ENCODE measurements around the gene SMPDL3B. TPM values are rescaled to one million over a fixed set of nuclear protein-coding genes. Genes with fewer than 3 reads are reported as not detected.

SMPDL3B gene
- total and polyA plus RNA-seq, 2 of the 13 experiments (the other 11 are each of a cell fraction or from before 2014, with no cell fraction given) = 0.29 to 1.3 TPM

DNA sequence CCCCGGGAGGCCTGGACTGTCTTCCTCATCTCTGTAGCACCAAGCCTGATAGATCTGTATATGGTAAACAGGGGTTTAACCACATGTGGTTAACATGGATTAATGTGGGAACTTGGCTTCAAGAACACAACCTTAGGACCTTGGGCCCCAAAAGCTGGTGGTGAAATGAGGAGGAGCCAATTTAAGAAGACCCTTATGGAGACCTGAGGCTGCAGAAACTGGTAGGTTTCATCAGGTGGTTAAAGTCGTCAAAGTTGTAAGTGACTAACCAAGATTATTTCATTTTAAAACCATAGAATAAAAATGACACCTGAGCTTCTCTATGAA, 48.5 kb upstream of the SMPDL3B start:
- no peak for TF ChIP-seq ZNF44 (CRISPR knock-in tag; IDR thresholded peaks at IDR 0.05)
- H3K79me2 ChIP-seq (ENCODE audit: insufficient read depth, low read length) = no peaks in the 10 kb centered on the region
- in situ Hi-C loops (cut with HindIII; ENCODE audit: extremely low pct_ligation_motif_present, low pct_unique_long_range_greater_than_20kb) = no loop called here
- FAIRE-seq (no peak), DNase-seq (ENCODE audit: low spot score) (no peak), ATAC-seq (no peak)
- no peak overlapping the region for H3K4me2 ChIP-seq (ENCODE audit: low read depth, low read length)
- POLR2A ChIA-PET = no interaction called here
- WGBS (ENCODE audit: low lambda C conversion rate) = 90% methylated on average over 2 of the region's 2 CpGs
- CTCF ChIA-PET (ENCODE audit: low intra/inter-chr PET ratio, low total read pairs) = no interaction called here
- peaks cover 11% of the 10 kb centered on the region for H3K4me1 ChIP-seq (ENCODE audit: insufficient read depth, low read length)
- intact Hi-C loops (cut with micrococcal nuclease; ENCODE audit: unreplicated experiment) = no loop called here
- no peak overlapping the region for H3K9ac ChIP-seq (ENCODE audit: insufficient read depth, low read depth, low read length)
- no TSS peak for BruUV-seq (replicated peaks)
- H3K9me3 ChIP-seq (ENCODE audit: low read length) = no peaks in the 10 kb centered on the region
- H3K36me3 ChIP-seq (replicated peaks in 1 of 2; ENCODE audit: control insufficient read depth in 1 of 2, insufficient read depth in 2 of 2, low read length in 2 of 2) = peaks cover 2 to 4% of the 10 kb centered on the region in 2 experiments; a peak in 3 of 5 replicates
- H3K4me3 ChIP-seq (replicated peaks in 1 of 3; ENCODE audit: insufficient read depth in 1 of 3, low read depth in 2 of 3, low read length in 3 of 3) = no peak overlapping the region
- no peak overlapping the region for H3K27ac ChIP-seq (ENCODE audit: extremely low read length, insufficient read depth, low read length)
- no peaks in the 10 kb centered on the region for H4K20me1 ChIP-seq (ENCODE audit: insufficient read depth, low read length)
- no peaks in the 10 kb centered on the region for H3K27me3 ChIP-seq (ENCODE audit: control insufficient read depth in 1 of 2, insufficient read depth in 2 of 2, low read length in 2 of 2)
- no peak overlapping the region for H2AFZ ChIP-seq (ENCODE audit: low read length)

- TF ChIP-seq SAP130 (CRISPR knock-in tag; IDR thresholded peaks at IDR 0.05; ENCODE audit: low read depth) (no peak), SIX1 (CRISPR knock-in tag; IDR thresholded peaks at IDR 0.05; ENCODE audit: borderline replicate concordance) (no peak), BRF2 (CRISPR knock-in tag; IDR thresholded peaks at IDR 0.05) (no peak), MBD4 (IDR thresholded peaks at IDR 0.05; ENCODE audit: borderline replicate concordance, low read length) (no peak), MYNN (CRISPR knock-in tag; IDR thresholded peaks at IDR 0.05; ENCODE audit: low read depth) (no peak), ZNF496 (CRISPR knock-in tag; IDR thresholded peaks at IDR 0.05; ENCODE audit: insufficient replicate concordance) (no peak), LCORL (IDR thresholded peaks at IDR 0.05) (no peak), LCORL (CRISPR knock-in tag; IDR thresholded peaks at IDR 0.05) (no peak), MIXL1 (CRISPR knock-in tag; IDR thresholded peaks at IDR 0.05) (no peak), RBFOX2 (IDR thresholded peaks at IDR 0.05; ENCODE audit: low read depth, low read length) (no peak), ISL2 (CRISPR knock-in tag; IDR thresholded peaks at IDR 0.05) (no peak), PHF20 (CRISPR knock-in tag; IDR thresholded peaks at IDR 0.05) (no peak)
- TF ChIP-seq, protein P1, sequence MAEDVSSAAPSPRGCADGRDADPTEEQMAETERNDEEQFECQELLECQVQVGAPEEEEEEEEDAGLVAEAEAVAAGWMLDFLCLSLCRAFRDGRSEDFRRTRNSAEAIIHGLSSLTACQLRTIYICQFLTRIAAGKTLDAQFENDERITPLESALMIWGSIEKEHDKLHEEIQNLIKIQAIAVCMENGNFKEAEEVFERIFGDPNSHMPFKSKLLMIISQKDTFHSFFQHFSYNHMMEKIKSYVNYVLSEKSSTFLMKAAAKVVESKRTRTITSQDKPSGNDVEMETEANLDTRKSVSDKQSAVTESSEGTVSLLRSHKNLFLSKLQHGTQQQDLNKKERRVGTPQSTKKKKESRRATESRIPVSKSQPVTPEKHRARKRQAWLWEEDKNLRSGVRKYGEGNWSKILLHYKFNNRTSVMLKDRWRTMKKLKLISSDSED (CRISPR knock-in tag; IDR thresholded peaks at IDR 0.05) = no peak
Measured at GRCh38 chr1:27886744-27887143, 48.1 kb upstream of the SMPDL3B start.

More at GRCh38 chr1:27886744-27887143, 48.1 kb upstream of the SMPDL3B start:
- H3K9me3 ChIP-seq (ENCODE audit: low read length) = no peaks in the 10 kb centered on the region
- intact Hi-C loops (cut with micrococcal nuclease; ENCODE audit: unreplicated experiment) = no loop called here
- H3K4me1 ChIP-seq (ENCODE audit: insufficient read depth, low read length) = peaks cover 11% of the 10 kb centered on the region
- H3K4me3 ChIP-seq (replicated peaks in 1 of 3; ENCODE audit: insufficient read depth in 1 of 3, low read depth in 2 of 3, low read length in 3 of 3) = no peak overlapping the region
- in situ Hi-C loops (cut with HindIII; ENCODE audit: extremely low pct_ligation_motif_present, low pct_unique_long_range_greater_than_20kb) = no loop called here
- peaks cover 2 to 8% of the 10 kb centered on the region in 2 experiments; a peak in 4 of 5 replicates for H3K36me3 ChIP-seq (replicated peaks in 1 of 2; ENCODE audit: control insufficient read depth in 1 of 2, insufficient read depth in 2 of 2, low read length in 2 of 2)
- ChIA-PET CTCF (ENCODE audit: low intra/inter-chr PET ratio, low total read pairs) (no interaction called here), POLR2A (no interaction called here)
- no peak overlapping the region for H3K9ac ChIP-seq (ENCODE audit: insufficient read depth, low read depth, low read length)
- H3K79me2 ChIP-seq (ENCODE audit: insufficient read depth, low read length) = no peaks in the 10 kb centered on the region
- ATAC-seq = no peak
- no peak overlapping the region for H3K27ac ChIP-seq (ENCODE audit: extremely low read length, insufficient read depth, low read length)
- H3K4me2 ChIP-seq (ENCODE audit: low read depth, low read length) = no peak overlapping the region
- H2AFZ ChIP-seq (ENCODE audit: low read length) = no peak overlapping the region
- WGBS (ENCODE audit: low lambda C conversion rate) = 88% methylated on average over 3 of the region's 3 CpGs
- FAIRE-seq = no peak
- no peaks in the 10 kb centered on the region for H4K20me1 ChIP-seq (ENCODE audit: insufficient read depth, low read length)
- H3K27me3 ChIP-seq (ENCODE audit: control insufficient read depth in 1 of 2, insufficient read depth in 2 of 2, low read length in 2 of 2) = no peaks in the 10 kb centered on the region
- no TSS peak for BruUV-seq (replicated peaks)
- DNase-seq (ENCODE audit: low spot score) = no peak
